Measurements from ENCODE around the gene EYS. TPM values are rescaled to one million over a fixed set of nuclear protein-coding genes. Genes with fewer than 3 reads are reported as not detected.

EYS gene
- total RNA-seq, 2 donors from 2014 or later, result not detected

GRCh38 chr6:64998204-64998603, 708.8 kb downstream of the EYS start:
- no peak for ATAC-seq (replicated peaks in 1 of 2)
- peaks cover 1 to 6% of the 10 kb centered on the region in 2 donors for H3K9me3 Mint-ChIP-seq
- no peaks in the 10 kb centered on the region for H3K36me3 Mint-ChIP-seq (ENCODE audit: insufficient read depth in 2 of 2)
- no peak overlapping the region for H3K27ac Mint-ChIP-seq
- H3K4me3 Mint-ChIP-seq, result no peak overlapping the region
- no peak for DNase-seq
- no peaks in the 10 kb centered on the region for H3K27me3 Mint-ChIP-seq (ENCODE audit: low read depth)
- no peaks in the 10 kb centered on the region for H3K4me1 Mint-ChIP-seq (ENCODE audit: low read depth)

DNA sequence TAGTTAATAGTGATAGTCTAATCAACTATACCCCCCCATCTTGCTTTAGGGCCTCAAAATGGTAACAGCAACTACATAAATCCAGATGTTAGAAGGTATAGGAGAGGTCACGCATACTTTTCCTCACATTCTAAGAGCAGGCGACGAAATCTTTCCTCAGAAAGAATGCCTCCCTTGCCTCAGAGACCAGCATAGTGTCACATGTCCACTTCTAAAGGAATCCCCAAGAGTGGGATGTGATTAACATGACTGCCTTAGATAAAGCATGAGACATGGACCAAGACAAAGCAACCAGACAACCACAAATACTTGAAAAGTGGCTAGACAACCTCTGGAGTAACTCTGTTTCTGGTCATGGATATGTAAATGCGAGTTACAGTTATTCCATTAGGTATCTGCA, 710.7 kb downstream of the EYS start:
- no peak overlapping the region for H3K4me3 Mint-ChIP-seq
- ATAC-seq (replicated peaks in 1 of 2), result no peak
- no peak overlapping the region for H3K27ac Mint-ChIP-seq
- DNase-seq, result no peak
- no peaks in the 10 kb centered on the region for H3K36me3 Mint-ChIP-seq (ENCODE audit: insufficient read depth in 2 of 2)
- H3K4me1 Mint-ChIP-seq (ENCODE audit: low read depth), result no peaks in the 10 kb centered on the region
- no peaks in the 10 kb centered on the region for H3K27me3 Mint-ChIP-seq (ENCODE audit: low read depth)
- H3K9me3 Mint-ChIP-seq, result peaks cover 3 to 10% of the 10 kb centered on the region in 2 donors

GRCh38 chr6:64990652-64991304, 716.2 kb downstream of the EYS start:
- H3K27me3 Mint-ChIP-seq (ENCODE audit: low read depth), result no peaks in the 10 kb centered on the region
- DNase-seq (no peak), ATAC-seq (replicated peaks in 1 of 2) (no peak)
- no peak overlapping the region for H3K27ac Mint-ChIP-seq
- H3K9me3 Mint-ChIP-seq, result peaks cover 2 to 4% of the 10 kb centered on the region in 2 donors
- H3K4me1 Mint-ChIP-seq (ENCODE audit: low read depth), result no peaks in the 10 kb centered on the region
- no peaks in the 10 kb centered on the region for H3K36me3 Mint-ChIP-seq (ENCODE audit: insufficient read depth in 2 of 2)
- no peak overlapping the region for H3K4me3 Mint-ChIP-seq

GRCh38 chr6:64988148-64988547, 718.9 kb downstream of the EYS start:
- Mint-ChIP-seq H3K27me3 (ENCODE audit: low read depth) (no peaks in the 10 kb centered on the region), H3K27ac (no peak overlapping the region), H3K4me3 (no peak overlapping the region), H3K9me3 (peaks cover 4% of the 10 kb centered on the region in 2 donors), H3K4me1 (ENCODE audit: low read depth) (no peaks in the 10 kb centered on the region), H3K36me3 (ENCODE audit: insufficient read depth in 2 of 2) (no peaks in the 10 kb centered on the region)
- no peak for ATAC-seq (replicated peaks in 1 of 2)
- no peak for DNase-seq

DNA sequence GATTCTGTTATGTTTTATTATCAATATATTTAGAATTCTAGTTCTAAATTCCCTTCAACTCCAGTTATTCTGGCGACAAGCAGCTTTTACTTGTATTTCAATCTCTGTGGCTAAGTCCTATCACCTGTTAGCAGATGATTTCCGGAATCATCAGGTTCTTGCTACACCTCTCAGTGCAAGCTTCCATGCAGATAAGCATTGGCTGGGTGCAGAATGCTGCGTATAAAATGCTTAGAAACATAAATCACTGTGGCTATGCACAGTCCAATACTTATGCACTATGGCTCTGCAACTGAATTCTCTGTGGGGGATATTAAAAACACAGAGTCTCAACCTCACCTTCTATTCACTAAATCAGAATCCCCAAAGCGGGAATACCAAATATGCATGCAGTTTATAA, 720.0 kb downstream of the EYS start:
- Mint-ChIP-seq H3K27me3 (ENCODE audit: low read depth) (no peaks in the 10 kb centered on the region), H3K27ac (no peak overlapping the region), H3K36me3 (ENCODE audit: insufficient read depth in 2 of 2) (no peaks in the 10 kb centered on the region), H3K4me1 (ENCODE audit: low read depth) (no peaks in the 10 kb centered on the region), H3K9me3 (peaks cover 0 to 2% of the 10 kb centered on the region in 2 donors), H3K4me3 (no peak overlapping the region)
- ATAC-seq (replicated peaks in 1 of 2), result no peak
- no peak for DNase-seq

DNA sequence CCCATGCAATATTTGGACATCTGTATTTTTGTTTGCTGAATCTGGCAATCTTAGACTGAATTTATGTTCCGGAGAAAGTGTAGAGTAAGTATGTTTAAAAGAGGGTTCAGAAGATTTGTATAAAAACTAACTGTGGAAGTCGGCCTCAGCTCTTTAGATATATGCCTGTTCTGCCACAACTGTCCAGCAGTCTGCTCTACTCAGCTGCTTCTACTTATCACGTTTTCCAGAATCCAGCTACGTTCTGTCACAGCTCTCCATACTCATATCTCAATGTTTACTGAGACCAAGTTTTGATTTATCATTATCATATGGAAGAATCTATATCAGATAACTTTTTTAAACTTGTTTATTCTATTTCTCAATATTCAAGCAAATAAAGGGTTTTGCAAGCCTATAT, 721.3 kb downstream of the EYS start:
- no peak overlapping the region for H3K27ac Mint-ChIP-seq
- no peaks in the 10 kb centered on the region for H3K36me3 Mint-ChIP-seq (ENCODE audit: insufficient read depth in 2 of 2)
- DNase-seq, result no peak
- no peak for ATAC-seq (replicated peaks in 1 of 2)
- H3K27me3 Mint-ChIP-seq (ENCODE audit: low read depth), result no peaks in the 10 kb centered on the region
- H3K4me3 Mint-ChIP-seq, result no peak overlapping the region
- peaks cover 2% of the 10 kb centered on the region in 2 donors for H3K9me3 Mint-ChIP-seq
- no peaks in the 10 kb centered on the region for H3K4me1 Mint-ChIP-seq (ENCODE audit: low read depth)

- Mint-ChIP-seq H3K36me3 (ENCODE audit: insufficient read depth in 2 of 2) (no peaks in the 10 kb centered on the region), H3K9me3 (peaks cover 2% of the 10 kb centered on the region in 2 donors), H3K4me1 (ENCODE audit: low read depth) (no peaks in the 10 kb centered on the region), H3K27me3 (ENCODE audit: low read depth) (no peaks in the 10 kb centered on the region), H3K4me3 (no peak overlapping the region), H3K27ac (no peak overlapping the region)
- ATAC-seq (replicated peaks in 1 of 2) (no peak), DNase-seq (no peak)
These were observed 722.1 kb downstream of the EYS start for GRCh38 chr6:64984948-64985347.

DNA sequence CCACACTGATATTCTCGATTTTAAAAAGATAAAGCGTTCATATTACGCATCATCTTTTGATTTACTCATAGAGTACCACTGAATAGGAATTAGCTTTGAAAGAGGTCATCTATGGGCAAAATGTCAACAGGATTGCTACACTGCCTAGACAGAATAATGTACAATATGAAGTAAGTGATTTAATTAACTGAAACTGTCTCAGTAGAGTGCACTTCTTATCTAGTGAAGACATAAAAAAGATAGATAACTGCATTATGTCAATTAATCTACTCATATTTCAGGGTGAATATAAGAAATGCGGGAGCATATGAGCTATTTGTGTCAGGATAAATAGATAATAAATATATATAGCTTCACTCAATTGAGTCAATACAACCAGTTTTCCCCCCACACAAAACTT, 723.9 kb downstream of the EYS start:
- H3K9me3 Mint-ChIP-seq, result peaks cover 2% of the 10 kb centered on the region in 2 donors
- no peak overlapping the region for H3K4me3 Mint-ChIP-seq

DNA sequence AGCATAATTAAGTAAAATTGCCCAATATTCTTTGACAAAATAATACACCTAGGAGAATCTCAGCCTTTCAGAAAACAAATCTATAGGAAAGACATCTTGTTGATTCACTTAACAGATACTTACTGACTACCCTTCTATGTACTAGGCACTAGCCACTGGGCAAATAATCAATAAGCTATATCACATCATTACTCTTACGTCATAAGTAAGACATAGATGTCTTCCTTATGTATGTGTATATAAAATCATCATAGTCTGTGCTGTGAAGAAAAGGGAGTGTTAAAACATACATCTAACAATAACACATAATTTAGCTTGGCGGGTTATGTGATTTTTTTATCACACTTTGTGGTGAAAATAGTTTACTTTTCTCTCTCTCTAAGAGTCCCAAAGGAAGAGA, 733.9 kb downstream of the EYS start:
- no peak for ATAC-seq (replicated peaks in 1 of 2)
- Mint-ChIP-seq H3K36me3 (ENCODE audit: insufficient read depth in 2 of 2) (no peaks in the 10 kb centered on the region), H3K4me1 (ENCODE audit: low read depth) (no peaks in the 10 kb centered on the region), H3K27me3 (ENCODE audit: low read depth) (no peaks in the 10 kb centered on the region), H3K4me3 (no peak overlapping the region), H3K27ac (no peak overlapping the region), H3K9me3 (peaks cover 3 to 11% of the 10 kb centered on the region in 2 donors)
- no peak for DNase-seq

More for the DNA sequence above, 723.9 kb downstream of the EYS start:
- ATAC-seq (replicated peaks in 1 of 2) (no peak), DNase-seq (no peak)
- Mint-ChIP-seq H3K27ac (no peak overlapping the region), H3K36me3 (ENCODE audit: insufficient read depth in 2 of 2) (no peaks in the 10 kb centered on the region), H3K4me1 (ENCODE audit: low read depth) (no peaks in the 10 kb centered on the region), H3K27me3 (ENCODE audit: low read depth) (no peaks in the 10 kb centered on the region)

DNA sequence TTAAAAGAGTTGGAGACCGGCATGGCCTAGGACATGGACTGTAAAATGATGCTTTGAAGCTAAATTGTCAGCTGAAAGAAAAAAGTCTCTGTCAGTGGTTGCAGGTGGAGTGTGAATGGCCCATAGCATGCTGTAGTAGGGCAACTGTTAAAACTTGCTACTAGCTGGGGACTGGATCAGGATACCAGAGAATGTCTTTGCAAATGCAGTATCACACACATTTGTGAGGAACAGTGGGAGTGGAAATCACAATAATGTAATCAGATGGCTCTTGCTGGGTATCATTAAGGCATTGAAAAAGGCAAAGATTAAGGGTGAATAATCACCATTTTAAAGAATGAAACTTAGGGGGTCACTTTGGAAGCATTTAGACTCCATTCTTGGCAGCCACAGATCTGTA, 737.9 kb downstream of the EYS start:
- no peak for DNase-seq
- H3K4me3 Mint-ChIP-seq, result no peak overlapping the region
- H3K27ac Mint-ChIP-seq, result no peak overlapping the region
- peaks cover 4 to 12% of the 10 kb centered on the region in 2 donors for H3K9me3 Mint-ChIP-seq
- no peak for ATAC-seq (replicated peaks in 1 of 2)
- H3K4me1 Mint-ChIP-seq (ENCODE audit: low read depth), result no peaks in the 10 kb centered on the region
- H3K36me3 Mint-ChIP-seq (ENCODE audit: insufficient read depth in 2 of 2), result no peaks in the 10 kb centered on the region
- no peaks in the 10 kb centered on the region for H3K27me3 Mint-ChIP-seq (ENCODE audit: low read depth)

GRCh38 chr6:64955435-64955848, 751.6 kb downstream of the EYS start:
- Mint-ChIP-seq H3K36me3 (ENCODE audit: insufficient read depth in 2 of 2) (no peaks in the 10 kb centered on the region), H3K4me1 (ENCODE audit: low read depth) (no peaks in the 10 kb centered on the region), H3K27ac (no peak overlapping the region), H3K9me3 (peaks cover 3 to 5% of the 10 kb centered on the region in 2 donors), H3K27me3 (ENCODE audit: low read depth) (no peaks in the 10 kb centered on the region), H3K4me3 (no peak overlapping the region)
- no peak for DNase-seq
- ATAC-seq (replicated peaks in 1 of 2), result no peak

GRCh38 chr6:64949257-64949656, 757.8 kb downstream of the EYS start:
- Mint-ChIP-seq H3K4me1 (ENCODE audit: low read depth) (no peaks in the 10 kb centered on the region), H3K9me3 (peaks cover 2 to 5% of the 10 kb centered on the region in 2 donors), H3K36me3 (ENCODE audit: insufficient read depth in 2 of 2) (peaks cover 0 to 1% of the 10 kb centered on the region in 2 donors), H3K4me3 (no peak overlapping the region), H3K27me3 (ENCODE audit: low read depth) (no peaks in the 10 kb centered on the region), H3K27ac (no peak overlapping the region)
- DNase-seq (no peak), ATAC-seq (replicated peaks in 1 of 2) (no peak)

- DNase-seq (no peak), ATAC-seq (replicated peaks in 1 of 2) (no peak)
- no peak overlapping the region for H3K4me3 Mint-ChIP-seq
- peaks cover 0 to 1% of the 10 kb centered on the region in 2 donors for H3K36me3 Mint-ChIP-seq (ENCODE audit: insufficient read depth in 2 of 2)
- no peak overlapping the region for H3K27ac Mint-ChIP-seq
- H3K4me1 Mint-ChIP-seq (ENCODE audit: low read depth), result no peaks in the 10 kb centered on the region
- no peaks in the 10 kb centered on the region for H3K27me3 Mint-ChIP-seq (ENCODE audit: low read depth)
- peaks cover 8 to 9% of the 10 kb centered on the region in 2 donors for H3K9me3 Mint-ChIP-seq
These were observed 758.8 kb downstream of the EYS start for GRCh38 chr6:64948261-64948660.

- ATAC-seq (replicated peaks in 1 of 2), result no peak
- H3K27me3 Mint-ChIP-seq (ENCODE audit: low read depth), result no peaks in the 10 kb centered on the region
- no peak overlapping the region for H3K27ac Mint-ChIP-seq
- H3K4me1 Mint-ChIP-seq (ENCODE audit: low read depth), result no peaks in the 10 kb centered on the region
- no peak for DNase-seq
- peaks cover 9 to 10% of the 10 kb centered on the region in 2 donors for H3K9me3 Mint-ChIP-seq
- H3K36me3 Mint-ChIP-seq (ENCODE audit: insufficient read depth in 2 of 2), result peaks cover 0 to 1% of the 10 kb centered on the region in 2 donors
- no peak overlapping the region for H3K4me3 Mint-ChIP-seq
These were observed 761.6 kb downstream of the EYS start for GRCh38 chr6:64945450-64945849.

All from activated T-cell treated with anti-CD3 and anti-CD28 coated beads, Interleukin-2, amount 50 U/mL, for 72 hours (primary cell).